ENCODE results near the gene HPS4.

The HPS4 gene

GRCh38 chr22:26463688-26464087, 19.9 kb downstream of the HPS4 start:
- no peak for DNase-seq

DNA sequence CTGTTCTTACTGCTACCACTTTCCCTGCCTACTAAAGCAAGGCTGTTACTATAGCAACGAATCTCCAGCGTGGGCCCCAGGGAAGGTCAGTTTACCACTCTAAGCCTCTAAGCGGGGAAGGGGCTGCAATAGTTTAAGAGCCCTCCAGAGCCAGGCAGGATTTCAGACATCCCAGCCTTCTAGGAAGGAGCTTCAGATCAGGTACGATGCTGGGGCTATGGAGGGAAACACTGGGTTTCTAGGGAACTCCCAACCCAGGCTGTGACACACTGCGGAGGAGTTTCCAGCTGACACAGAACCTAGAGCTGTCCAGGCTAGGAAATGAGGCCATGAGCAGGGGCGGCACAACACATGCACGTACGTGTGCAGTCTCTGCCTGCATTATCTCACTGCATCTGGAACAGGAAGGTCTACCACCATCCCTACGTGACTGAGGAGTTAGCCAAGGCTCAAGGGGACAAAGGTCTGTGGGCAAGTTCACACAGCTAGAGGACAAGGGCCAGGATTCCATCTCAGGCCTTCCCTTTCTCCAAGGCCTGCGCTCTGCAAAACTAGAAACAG, 20.4 kb downstream of the HPS4 start:
- no peak for DNase-seq

GRCh38 chr22:26462641-26463040, 20.9 kb downstream of the HPS4 start:
- DNase-seq: no peak

DNA sequence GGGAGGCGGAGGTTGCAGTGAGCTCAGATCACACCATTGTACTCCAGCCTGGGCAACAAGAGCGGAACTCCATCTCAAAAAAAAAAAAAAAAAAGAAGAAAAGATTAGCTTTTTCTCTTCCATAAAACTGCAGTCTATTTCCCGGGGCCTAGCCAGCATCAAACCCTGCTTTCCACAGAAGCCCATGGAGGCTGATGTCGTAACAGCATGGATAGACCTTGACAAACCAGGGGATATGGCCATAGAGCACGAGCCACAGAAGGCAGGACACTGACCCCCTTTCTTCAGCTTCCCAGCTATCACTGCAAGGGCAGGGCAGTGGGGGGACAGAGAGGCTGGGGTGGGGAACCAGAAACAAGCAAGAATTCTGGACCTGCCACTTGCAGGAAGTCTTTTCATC, 21.5 kb downstream of the HPS4 start:
- DNase-seq: no peak

DNA sequence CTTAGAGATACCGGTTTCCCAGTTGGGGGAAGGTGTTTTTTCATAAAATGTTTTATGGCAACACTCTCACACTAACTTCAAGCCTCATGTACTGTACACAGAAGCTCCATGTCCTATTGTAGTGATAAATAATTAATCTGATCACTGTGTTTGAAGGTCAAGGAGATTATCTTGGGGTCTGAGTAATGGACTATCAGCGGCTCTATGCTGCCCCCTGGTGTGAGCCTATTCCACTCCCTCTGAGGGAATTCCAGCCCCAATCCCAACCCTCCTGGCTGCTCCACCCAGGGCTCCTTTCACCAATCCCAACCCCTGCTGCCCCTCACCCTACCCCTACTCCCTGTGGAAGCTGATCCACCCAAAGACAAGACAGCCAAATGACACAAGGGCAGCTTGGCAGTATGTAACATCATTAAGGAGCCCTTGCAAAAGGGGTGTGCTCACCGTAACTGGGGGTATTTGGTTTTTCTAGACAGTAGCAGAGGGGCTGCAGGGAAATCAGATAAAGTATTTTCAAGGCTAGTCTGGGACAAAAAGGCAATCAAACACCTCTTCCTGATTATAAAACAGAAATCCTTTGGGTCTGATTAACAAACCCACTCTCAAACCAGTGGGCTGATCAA, 22.3 kb downstream of the HPS4 start:
- DNase-seq: peak; percentile 14 to 38

DNA sequence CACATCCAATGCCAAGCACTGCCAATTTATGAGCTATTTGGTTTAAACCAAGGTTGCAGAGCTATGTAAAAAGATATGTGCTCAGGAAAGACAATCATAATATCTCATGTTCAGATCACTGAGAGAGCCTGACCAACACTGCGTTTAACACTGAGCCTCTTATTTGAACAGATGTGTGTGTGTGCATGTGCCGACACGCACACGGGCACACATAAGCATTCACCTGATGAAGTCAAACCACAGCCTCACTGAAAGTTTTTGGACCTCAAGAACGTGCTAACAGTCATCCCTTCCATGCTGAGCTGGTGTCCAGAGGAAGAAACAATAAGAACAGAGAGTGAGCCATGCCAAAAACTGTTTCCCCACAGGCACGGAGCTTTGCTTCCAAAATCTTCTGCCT, 23.4 kb downstream of the HPS4 start:
- no peak for DNase-seq

DNA sequence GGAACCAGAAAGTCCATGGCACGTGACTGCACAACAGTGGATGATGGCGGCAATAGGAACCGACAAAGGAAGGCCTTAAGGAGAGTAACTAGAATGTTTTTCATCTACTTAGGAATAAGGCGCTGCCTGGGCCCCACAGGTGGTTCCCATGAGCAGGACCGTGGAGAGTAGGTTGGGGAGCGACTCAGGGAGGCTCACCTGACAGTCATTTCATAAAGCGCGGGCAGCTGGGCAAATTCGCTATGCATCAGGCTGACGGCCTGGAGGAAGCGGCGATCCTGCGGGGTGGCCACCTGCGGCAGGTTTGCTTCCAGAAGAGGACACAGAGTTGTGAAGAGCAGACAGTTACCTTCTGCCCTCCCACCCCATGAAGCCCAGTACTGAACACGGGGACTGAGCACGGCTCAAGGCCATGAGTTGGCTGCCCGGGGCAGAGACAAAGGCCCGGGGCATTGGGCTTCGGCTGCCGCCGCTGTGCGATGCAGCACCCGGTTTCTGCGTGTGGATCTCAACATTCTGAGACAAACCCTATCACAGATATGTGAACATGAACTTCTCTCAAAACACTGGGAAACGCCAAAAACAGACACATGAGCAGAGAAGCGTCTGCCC, 25.8 kb downstream of the HPS4 start:
- DNase-seq: no peak

DNA sequence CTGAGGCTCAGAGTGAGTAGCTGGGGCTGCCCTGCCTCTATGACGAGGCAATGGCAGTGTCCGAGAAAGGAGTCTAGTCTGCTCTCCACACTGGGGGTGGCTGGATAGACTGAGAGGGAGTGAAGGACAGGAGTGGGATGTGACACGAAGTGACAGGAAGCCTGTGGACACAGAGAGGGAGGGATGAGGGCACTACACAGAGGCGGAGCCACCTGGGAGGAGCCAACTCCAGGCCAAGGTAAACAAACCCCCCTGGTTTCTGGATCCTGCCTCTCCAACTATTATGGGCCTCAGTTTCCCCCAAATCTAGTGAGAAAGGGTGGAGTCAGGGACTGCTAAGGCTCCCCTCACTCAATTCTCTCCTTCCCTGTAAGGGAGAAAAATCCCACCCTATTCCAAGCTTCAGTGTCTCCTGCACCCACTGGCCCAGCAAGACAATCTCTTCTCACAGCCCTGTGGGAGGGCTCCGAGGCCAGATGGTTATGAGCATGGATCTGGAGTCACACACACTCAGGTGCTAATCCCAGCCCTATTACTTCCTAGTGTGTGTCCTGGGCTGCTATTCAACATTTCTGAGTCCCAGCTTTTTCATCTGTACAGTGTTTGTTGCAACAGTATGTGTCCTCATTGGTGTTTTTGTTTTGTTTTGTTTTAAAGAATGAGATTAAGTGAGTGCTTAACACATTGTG, 29.6 kb downstream of the HPS4 start:
- no peak for DNase-seq

DNA sequence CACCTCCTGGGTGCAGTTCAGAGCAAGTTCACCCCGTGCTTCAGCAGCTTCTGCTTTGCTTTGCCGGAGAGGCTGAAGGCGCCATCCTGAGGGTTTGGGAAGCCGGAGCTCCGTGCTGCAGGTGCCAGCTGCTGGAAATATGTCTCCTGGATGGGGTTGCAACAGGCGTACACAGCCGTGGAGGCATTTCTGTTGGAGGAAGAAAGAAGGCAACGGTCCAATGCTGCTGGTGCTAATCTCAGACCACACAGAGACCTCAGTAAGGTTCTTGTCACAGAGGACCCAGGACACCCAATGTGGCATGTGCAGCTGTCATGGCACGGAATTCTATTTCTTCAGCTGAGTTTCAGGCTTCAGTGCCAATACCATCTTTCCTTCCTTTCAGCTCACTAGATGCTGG, 30.4 kb downstream of the HPS4 start:
- no peak for DNase-seq

GRCh38 chr22:26452236-26453016, 31.2 kb downstream of the HPS4 start:
- DNase-seq: no peak

DNA sequence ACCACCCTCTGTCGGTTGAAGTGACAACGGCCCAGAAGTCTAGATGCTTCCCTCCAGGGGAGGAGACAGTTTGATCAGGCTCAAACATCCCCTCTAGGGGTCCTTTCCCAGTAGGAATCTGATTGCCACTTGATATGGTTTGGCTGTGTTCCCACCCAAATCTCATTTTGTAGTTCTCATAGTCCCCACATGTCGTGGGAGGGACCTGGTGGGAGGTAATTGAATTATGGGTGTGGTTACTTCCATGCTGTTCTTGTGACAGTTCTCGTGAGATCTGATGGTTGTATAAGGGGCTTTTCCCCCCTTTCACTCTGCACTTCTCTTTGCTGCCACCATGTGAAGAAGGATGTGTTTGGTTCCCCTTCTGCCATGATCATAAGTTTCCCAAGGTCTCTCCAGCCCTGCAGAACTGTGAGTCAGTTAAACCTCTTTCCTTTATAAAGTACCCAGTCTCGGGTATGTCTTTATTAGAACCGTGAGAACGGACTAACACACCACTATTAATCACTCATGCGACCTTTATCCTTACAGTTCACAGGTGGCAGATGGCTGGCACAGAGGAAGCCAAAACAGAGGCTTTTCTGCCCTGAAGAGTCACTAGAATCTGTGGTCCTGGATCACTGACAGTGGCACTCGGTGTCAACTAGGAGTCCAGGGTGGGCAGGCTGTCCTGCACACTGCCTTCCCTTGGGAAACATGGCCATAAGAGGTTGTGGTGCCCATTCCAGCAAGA, 33.0 kb downstream of the HPS4 start:
- DNase-seq: no peak

GRCh38 chr22:26448941-26449340, 34.6 kb downstream of the HPS4 start:
- no peak for DNase-seq

GRCh38 chr22:26448334-26448733, 35.2 kb downstream of the HPS4 start:
- no peak for DNase-seq

DNA sequence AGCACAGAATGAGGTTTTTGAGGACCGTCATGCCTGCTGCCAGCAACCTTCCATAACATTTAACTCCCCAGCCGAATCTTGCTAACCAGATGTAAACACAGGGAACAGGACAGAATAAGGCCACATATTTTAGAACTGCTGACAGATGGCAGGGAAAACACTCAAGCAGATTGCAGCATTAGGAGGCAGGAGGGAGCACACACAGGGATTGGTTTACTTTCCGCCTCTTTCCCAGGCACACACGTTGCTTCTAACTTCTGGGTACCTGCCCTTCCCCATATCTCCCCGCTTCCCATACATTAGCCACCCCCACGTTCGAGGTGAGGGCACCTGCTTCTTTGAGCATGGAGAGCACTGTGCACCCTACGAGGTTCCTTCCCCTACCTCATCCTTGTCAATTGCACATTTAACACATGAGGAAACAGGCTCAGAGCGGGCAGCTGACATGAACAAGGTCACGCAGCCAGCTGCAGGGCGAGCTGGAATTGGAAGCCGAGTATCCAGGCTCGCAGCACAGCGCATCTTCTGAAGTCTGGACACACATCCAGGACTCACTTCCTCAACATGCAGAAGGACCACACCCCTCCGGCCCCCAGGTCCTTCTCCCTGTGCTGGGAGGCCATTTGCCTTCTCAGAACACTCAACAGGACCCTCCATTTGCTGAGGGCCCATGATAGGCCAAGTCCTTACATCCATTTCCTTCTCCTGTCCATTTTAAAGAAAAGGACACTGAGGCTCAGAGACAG, 35.8 kb downstream of the HPS4 start:
- no peak for DNase-seq

DNA sequence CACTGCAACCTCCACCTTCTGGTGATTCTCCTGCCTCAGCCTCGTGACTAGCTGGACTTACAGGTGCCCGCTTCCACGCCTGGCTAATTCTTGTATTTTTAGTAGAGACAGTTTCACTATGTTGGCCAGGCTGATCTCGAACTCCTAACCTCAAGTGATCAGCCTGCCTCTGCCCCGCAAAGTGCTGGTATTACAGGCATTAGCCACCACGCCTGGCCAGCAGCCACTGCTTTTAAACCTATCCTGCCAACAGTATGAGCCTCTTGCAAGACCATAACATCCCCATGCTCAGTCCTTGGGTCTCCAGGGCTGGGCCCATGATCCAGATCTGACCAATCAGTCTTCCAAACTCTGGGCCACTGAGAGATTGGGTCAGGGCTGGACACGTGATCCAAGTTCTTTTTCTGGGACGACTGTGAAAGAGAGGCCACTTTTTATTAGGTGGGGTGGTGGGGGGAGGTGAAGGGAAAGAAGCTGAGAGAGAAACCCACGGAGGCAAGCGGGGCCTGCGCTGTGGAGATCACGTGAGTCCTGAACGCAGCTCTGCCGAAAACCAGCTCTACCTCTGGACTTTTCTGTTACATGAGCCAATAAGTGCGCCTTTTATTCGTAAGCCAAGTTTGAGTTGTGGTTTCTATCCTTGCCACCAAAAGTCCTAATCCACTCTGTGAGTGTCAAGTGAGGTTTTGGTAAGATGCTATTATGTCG, 36.6 kb downstream of the HPS4 start:
- DNase-seq: no peak

GRCh38 chr22:26445577-26446275, 37.9 kb downstream of the HPS4 start:
- DNase-seq: no peak

DNA sequence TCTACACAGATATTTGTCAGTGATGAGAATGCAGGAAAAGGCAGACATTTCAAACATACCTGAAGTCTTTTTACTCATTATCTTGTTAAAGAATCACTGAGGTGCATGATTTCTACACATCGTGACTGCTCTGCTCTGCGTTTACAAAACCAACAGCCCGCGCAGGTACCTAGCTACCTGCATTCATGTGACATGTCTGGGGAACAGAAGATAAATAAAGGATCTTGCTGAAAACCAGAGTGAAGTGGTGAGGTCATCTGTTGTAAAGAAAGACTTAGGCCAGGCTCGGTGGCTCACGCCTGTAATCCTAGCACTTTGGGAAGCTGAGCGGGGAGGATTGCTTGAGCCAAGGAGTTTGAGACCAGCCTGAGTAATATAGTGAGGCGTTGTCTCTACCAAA, 38.8 kb downstream of the HPS4 start:
- no peak for DNase-seq

DNA sequence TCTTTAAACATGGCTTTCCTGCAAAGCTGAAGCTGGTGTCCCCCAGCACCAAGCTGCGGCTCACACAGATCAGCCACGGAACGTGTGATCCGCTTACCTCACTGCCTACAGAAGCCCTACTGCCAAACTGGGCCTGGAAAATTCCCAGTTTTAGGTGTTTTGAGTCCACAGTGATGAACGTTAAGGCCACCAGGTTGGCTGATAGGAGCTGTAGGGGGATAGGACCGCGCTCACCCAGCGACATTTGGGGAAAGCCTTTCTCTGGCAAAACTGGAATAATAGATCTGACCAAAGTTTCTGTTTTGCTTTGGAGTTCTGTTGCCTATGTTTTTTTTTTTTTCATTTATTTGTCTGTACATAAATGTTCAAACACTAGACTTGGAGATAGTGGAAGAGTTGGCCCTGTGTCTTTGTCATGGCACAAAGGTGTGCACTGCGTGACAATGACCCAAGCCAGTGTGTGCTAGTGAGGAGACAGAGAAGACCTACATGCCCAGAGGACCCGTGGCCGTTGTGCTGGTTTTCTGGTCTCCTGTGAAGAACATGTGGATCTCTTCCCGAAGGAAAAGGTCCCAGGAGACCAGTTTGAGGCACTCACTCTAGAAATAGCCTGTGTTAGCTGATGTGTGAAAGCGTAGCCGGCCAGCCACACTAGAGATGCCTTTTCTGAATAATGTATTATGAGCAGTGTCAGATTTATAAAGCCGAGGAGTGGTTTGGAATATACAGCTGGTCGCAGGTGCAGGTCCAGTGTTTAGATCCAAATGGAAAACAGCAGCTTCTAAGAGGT, 39.5 kb downstream of the HPS4 start:
- DNase-seq: no peak

GRCh38 chr22:26442086-26442756, 41.4 kb downstream of the HPS4 start:
- no peak for DNase-seq

Measured in Kasumi-1 (cell line).